K562 (cell line): Measurements from ENCODE around the gene TBX10. TPM values are rescaled to one million over a fixed set of nuclear protein-coding genes. Genes with fewer than 3 reads are reported as not detected.

Experiments used
- ATAC-seq: fragments of 200-7000 bp; cut with Tn5 transposase; 3 replicates; pipeline ENCODE4 v1.9.1; 2020; ENCODE audit warnings: moderate library complexity
- BruUV-seq: library from RNA; stranded (reverse); fragments of 400-500 nt; replicated peaks from 2 replicates; lab custom pipeline; 2021; lab: Mats Ljungman, UMichigan
- CTCF ChIA-PET: fragments of 300-600 bp; formaldehyde crosslinking; extraction: SDS; loops from one replicate; lab custom pipeline; 2021; ENCODE audit warnings: low intra/inter-chr PET ratio; lab: Yijun Ruan, JAX
- POLR2A ChIA-PET: fragments of 300-600, 350-650 bp; sonication (Branson Sonifier 250); formaldehyde crosslinking; extraction: SDS; loops from one replicate; lab custom pipeline; 2021; ENCODE audit warnings: antibody characterized with exemption, inconsistent platforms; lab: Yijun Ruan, JAX
- DNase-seq, 4 experiments: peaks; one replicate each; pipeline versions ENCODE4 v3.0.0 to v3.0.0-alpha.2; 2011 to 2018; ENCODE audit warnings: low spot score in 3 of 4, mixed read lengths in 3 of 4; ENCODE audit errors: extremely low read depth in 1 of 4
- FAIRE-seq: peaks from 2 replicates; lab custom pipeline; 2011; peaks lifted over from hg19 to GRCh38; lab: Jason Lieb, UNC
- H2AFZ ChIP-seq: 2 replicates; pipeline ENCODE4 v1.6.0; 2011; ENCODE audit warnings: low read depth, low read length, control low read depth, inconsistent platforms
- H3K27ac ChIP-seq: fragments of 200-600 bp; 3 replicates; pipeline ENCODE4 v1.8.0; 2011; ENCODE audit warnings: low read depth, mild to moderate bottlenecking, control low read depth, inconsistent platforms, low read length, moderate library complexity, mixed read lengths; ENCODE audit errors: extremely low read depth
- H3K27me3 ChIP-seq, 2 experiments: fragments of 300-600 bp in 1 of 2; 2 replicates in 1 of 2; 3 replicates in 1 of 2; pipeline versions ENCODE4 v1.6.0 to v1.8.0; 2011; ENCODE audit warnings: inconsistent platforms in 2 of 2, low read length in 2 of 2, mild to moderate bottlenecking in 1 of 2, mixed read lengths in 1 of 2, moderate library complexity in 1 of 2; ENCODE audit not compliant: control insufficient read depth in 2 of 2, insufficient read depth in 2 of 2
- H3K36me3 ChIP-seq: fragments of 300-600 bp; 3 replicates; pipeline ENCODE4 v1.8.0; 2011; ENCODE audit warnings: mild to moderate bottlenecking, low read length, inconsistent platforms; ENCODE audit not compliant: control insufficient read depth, insufficient read depth
- H3K4me1 ChIP-seq, 2 experiments: fragments of 200-600 bp in 1 of 2; replicated peaks in 1 of 2; 2 replicates in 1 of 2; 3 replicates in 1 of 2; pipeline versions ENCODE4 v1.5.1 to v1.8.0; 2011; ENCODE audit warnings: inconsistent platforms in 2 of 2, low read length in 2 of 2, mild to moderate bottlenecking in 1 of 2, mixed read lengths in 1 of 2, moderate library complexity in 1 of 2; ENCODE audit not compliant: control insufficient read depth in 2 of 2, insufficient read depth in 2 of 2
- H3K4me2 ChIP-seq: 2 replicates; pipeline ENCODE4 v1.6.1; 2011; ENCODE audit warnings: low read length, control low read depth, inconsistent platforms, mixed read lengths; ENCODE audit not compliant: insufficient read depth
- H3K4me3 ChIP-seq: fragments of 200-600 bp; sonication (generic), shearing (Covaris generic); 2 replicates; pipeline ENCODE4 v1.5.1; 2016; ENCODE audit warnings: control low read depth, inconsistent platforms
- H3K79me2 ChIP-seq: fragments of 200-600 bp; 3 replicates; pipeline ENCODE4 v1.8.0; 2011; ENCODE audit warnings: low read length, inconsistent platforms; ENCODE audit not compliant: control insufficient read depth, insufficient read depth
- H3K9ac ChIP-seq, 2 experiments: 2 replicates each; pipeline versions ENCODE4 v1.6.0 to v1.6.1; 2011; ENCODE audit warnings: low read depth in 2 of 2, low read length in 2 of 2, control low read depth in 1 of 2, inconsistent platforms in 1 of 2, mild to moderate bottlenecking in 1 of 2, mixed read lengths in 1 of 2; ENCODE audit not compliant: insufficient read depth in 1 of 2
- H3K9me1 ChIP-seq: one replicate; pipeline ENCODE4 v1.6.0; 2011; ENCODE audit warnings: inconsistent platforms, mild to moderate bottlenecking, low read length, moderate library complexity; ENCODE audit not compliant: control insufficient read depth, insufficient read depth
- H3K9me3 ChIP-seq: replicated peaks from 2 replicates; pipeline ENCODE4 v1.5.1; 2011; ENCODE audit warnings: low read depth, low read length, inconsistent platforms; ENCODE audit not compliant: control insufficient read depth, insufficient read depth
- H4K20me1 ChIP-seq: replicated peaks from 2 replicates; pipeline ENCODE4 v1.6.1; 2011; ENCODE audit warnings: low read length, inconsistent platforms, mixed read lengths; ENCODE audit not compliant: control insufficient read depth, insufficient read depth
- L3MBTL2 ChIP-seq: fragments of 450-650 bp; IDR thresholded peaks from 2 replicates; pipeline ENCODE4 v1.6.1; 2016; ENCODE audit warnings: mild to moderate bottlenecking, moderate library complexity
- LCOR ChIP-seq: sonication (generic); formaldehyde crosslinking; IDR thresholded peaks from 2 replicates; pipeline ENCODE4 v1.8.0; 2022; ENCODE audit warnings: mild to moderate bottlenecking, missing genetic modification reagents
- NONO ChIP-seq, 2 experiments: fragments of 200-400 bp in 1 of 2; fragments of 450-650 bp in 1 of 2; formaldehyde crosslinking in 1 of 2; IDR thresholded peaks; 2 replicates each; pipeline ENCODE4 v1.6.1; 2017; ENCODE audit warnings: low read depth in 2 of 2, mild to moderate bottlenecking in 2 of 2, moderate library complexity in 2 of 2, low read length in 1 of 2
- PHB ChIP-seq: fragments of 250-450 bp; sonication (Bioruptor Pico); IDR thresholded peaks from 2 replicates; pipeline ENCODE4 v1.5.0; 2021
- TAF1 ChIP-seq: IDR thresholded peaks from 2 replicates; pipeline ENCODE4 v1.6.1; 2011; ENCODE audit warnings: mild to moderate bottlenecking, low read length, moderate library complexity; ENCODE audit not compliant: insufficient read depth, control insufficient read depth, severe bottlenecking; ENCODE audit errors: extremely low read depth
- TFAP4 ChIP-seq: sonication (generic); formaldehyde crosslinking; IDR thresholded peaks from 2 replicates; pipeline ENCODE4 v1.8.0; 2022; ENCODE audit warnings: missing genetic modification reagents, mild to moderate bottlenecking, moderate library complexity, borderline replicate concordance
- ZBTB1 ChIP-seq: sonication (generic); formaldehyde crosslinking; IDR thresholded peaks from 2 replicates; pipeline ENCODE4 v1.8.1; 2023; ENCODE audit warnings: missing genetic modification reagents, low read depth, mild to moderate bottlenecking, borderline replicate concordance
- ZBTB7A ChIP-seq: IDR thresholded peaks from 2 replicates; pipeline ENCODE4 v1.6.1; 2011; ENCODE audit warnings: low read depth, mild to moderate bottlenecking, low read length, moderate library complexity, borderline replicate concordance; ENCODE audit not compliant: control insufficient read depth
- WGBS: fragments of 100-300 bp; shearing (Covaris generic); methylation state at CpG from one replicate; pipeline ENCODE4 v1.1.6; 2016; ENCODE audit warnings: low coverage, mixed read lengths; ENCODE audit not compliant: insufficient coverage; ENCODE audit errors: missing lambda C conversion rate; 5-methylcytosine and 5-hydroxymethylcytosine counted together
- in situ Hi-C: fragments of 300-500 bp; cut with MboI; formaldehyde crosslinking; loops from 4 replicates; pipeline ENCODE4 v1.15.0; 2018; ENCODE audit warnings: inconsistent platforms, mixed read lengths
- intact Hi-C: fragments of 100-400 bp; cut with micrococcal nuclease; formaldehyde crosslinking; loops from 2 replicates; pipeline ENCODE4 v1.14.2; 2022
- polyA plus RNA-seq, 8 experiments: library from polyadenylated mRNA; depleted of rRNA in 4 of 8; stranded (reverse) in 5 of 8; unstranded in 3 of 8; fragments of >200 nt; fragmentation: Nextera tagmentation in 2 of 8; fragmentation: Illumina TruSeq in 1 of 8; extraction: Ambion mirVana in 2 of 8; extraction: Trizol in 1 of 8; gene quantifications; 2 replicates each; pipeline versions ENCODE4 v1.2.1 to v1.2.3, GENCODE V29; 2011 to 2014; ENCODE audit warnings: inconsistent platforms in 1 of 8, missing spikeins in 1 of 8
- total RNA-seq, 7 experiments: library from RNA; depleted of rRNA in 6 of 7; stranded (reverse); fragments of >200 nt in 6 of 7; fragmentation: Illumina TruSeq in 2 of 7; extraction: Trizol in 2 of 7; gene quantifications; 2 replicates each; pipeline versions ENCODE4 v1.2.1 to v1.2.3, GENCODE V29; 2011 to 2021; ENCODE audit warnings: low replicate concordance in 1 of 7
- TF ChIP-seq, protein P1 (sequence below): fragments of 200-800 bp; sonication (Bioruptor generic); IDR thresholded peaks from 2 replicates; pipeline ENCODE4 v1.6.1; 2017; ENCODE audit warnings: missing genetic modification characterization, missing compliant biosample characterization
- TF ChIP-seq, protein P2 (sequence below): sonication (generic); formaldehyde crosslinking; IDR thresholded peaks from 2 replicates; pipeline ENCODE4 v1.8.1; 2023; ENCODE audit warnings: mild to moderate bottlenecking, missing genetic modification reagents, moderate library complexity

The TBX10 gene
- total and polyA plus RNA-seq, 9 of the 15 experiments (the other 6 are each of a cell fraction or from before 2014, with no cell fraction given), result not detected

DNA sequence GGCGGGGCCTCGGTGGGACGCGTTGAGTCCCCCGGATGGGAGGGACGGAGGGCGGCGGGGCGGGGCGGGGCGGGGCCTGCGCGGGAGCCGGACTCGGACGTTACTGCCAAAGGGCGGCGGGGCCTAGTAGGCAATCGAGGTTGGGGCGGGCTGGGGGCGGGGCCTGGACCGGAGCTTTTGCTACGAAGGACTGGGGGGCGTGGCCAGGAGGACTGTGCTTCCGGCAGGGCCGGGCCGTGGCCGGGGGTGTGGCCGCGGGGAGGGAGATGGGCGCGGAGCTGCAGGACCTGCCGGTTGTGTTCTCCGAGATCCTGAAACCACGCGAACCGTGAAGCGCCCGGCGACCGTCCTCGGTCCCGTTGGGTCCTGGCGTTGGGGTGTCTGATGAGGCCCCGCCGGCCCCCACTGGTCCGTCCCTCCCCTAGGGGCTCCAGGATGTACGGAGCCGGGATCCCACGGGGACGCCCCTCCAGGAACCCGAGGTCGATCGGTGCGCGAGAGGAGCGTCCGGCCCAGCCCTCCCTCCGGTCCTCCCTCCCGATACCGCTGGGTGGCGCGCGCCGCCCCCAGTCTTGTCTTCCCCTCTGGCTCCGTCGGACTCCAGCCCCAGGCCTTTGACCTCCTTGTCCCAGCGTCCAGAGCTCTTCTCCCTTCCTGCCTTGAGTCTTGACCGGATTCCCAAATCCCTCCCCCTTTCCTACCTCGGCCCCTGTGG, 9.2 kb downstream of the TBX10 start:
- in situ Hi-C loops, result no loop called here
- BruUV-seq, result no TSS peak
- peaks cover 10 to 72% of the 10 kb centered on the region in 2 experiments for H3K4me1 ChIP-seq
- peak overlapping the region; percentile 98 for H2AFZ ChIP-seq
- intact Hi-C loops, result loop anchor here (5.0 kb wide), 1 partner anchor 67 kb away; no protein-coding TSS in a partner anchor
- H3K27ac ChIP-seq, result peak overlapping the region; percentile 80
- no peaks in the 10 kb centered on the region for H3K9me3 ChIP-seq
- H3K4me3 ChIP-seq, result peak overlapping the region; percentile 71
- ATAC-seq (peak; percentile 87), DNase-seq (peak; percentile 96 to 98 (median 98)), FAIRE-seq (peak; percentile 88)
- CTCF ChIA-PET, result interaction anchor here (0.5 to 1.2 kb wide), 5 partner anchors 13 to 71 kb away, joined by 3 read pairs; no protein-coding TSS in a partner anchor
- H4K20me1 ChIP-seq, result no peaks in the 10 kb centered on the region
- no peaks in the 10 kb centered on the region for H3K79me2 ChIP-seq
- no peaks in the 10 kb centered on the region for H3K27me3 ChIP-seq
- H3K4me2 ChIP-seq, result peak overlapping the region; percentile 93
- peak overlapping the region; percentile 63 to 93 for H3K9ac ChIP-seq
- H3K9me1 ChIP-seq, result no peaks in the 10 kb centered on the region
- WGBS, result under 1% methylated on average over 25 of the region's 70 CpGs
- POLR2A ChIA-PET, result interaction anchor here (0.6 to 5.2 kb wide), 11 partner anchors 13 to 153 kb away, joined by 3 to 36 read pairs (median 5); partner anchors contain the start of gene AIP
- H3K36me3 ChIP-seq, result peaks cover 15% of the 10 kb centered on the region; the same call in 1 of the 3 replicates
- TF ChIP-seq TFAP4 (CRISPR knock-in tag), result peak; percentile 79
- peak; percentile 77; the same call in 1 of the 2 replicates for TF ChIP-seq ZBTB7A
- TF ChIP-seq NONO (IDR thresholded peaks at IDR 0.05; ENCODE audit: low read depth in 2 of 2, low read length in 1 of 2), result peak in 1 of 2 experiments; percentile 86; a peak in 2 of 4 replicates
- 0 out of 2 replicates have a peak, but pooled peaks have one; percentile 61 for TF ChIP-seq L3MBTL2
- TF ChIP-seq LCOR, result peak; percentile 85
- 0 out of 2 replicates have a peak, but pooled peaks have one; percentile 40 for TF ChIP-seq PHB (CRISPR knock-in tag)
- TF ChIP-seq, protein P1, sequence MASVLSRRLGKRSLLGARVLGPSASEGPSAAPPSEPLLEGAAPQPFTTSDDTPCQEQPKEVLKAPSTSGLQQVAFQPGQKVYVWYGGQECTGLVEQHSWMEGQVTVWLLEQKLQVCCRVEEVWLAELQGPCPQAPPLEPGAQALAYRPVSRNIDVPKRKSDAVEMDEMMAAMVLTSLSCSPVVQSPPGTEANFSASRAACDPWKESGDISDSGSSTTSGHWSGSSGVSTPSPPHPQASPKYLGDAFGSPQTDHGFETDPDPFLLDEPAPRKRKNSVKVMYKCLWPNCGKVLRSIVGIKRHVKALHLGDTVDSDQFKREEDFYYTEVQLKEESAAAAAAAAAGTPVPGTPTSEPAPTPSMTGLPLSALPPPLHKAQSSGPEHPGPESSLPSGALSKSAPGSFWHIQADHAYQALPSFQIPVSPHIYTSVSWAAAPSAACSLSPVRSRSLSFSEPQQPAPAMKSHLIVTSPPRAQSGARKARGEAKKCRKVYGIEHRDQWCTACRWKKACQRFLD (CRISPR knock-in tag), result 0 out of 2 replicates have a peak, but pooled peaks have one; percentile 12
- peak; percentile 20 for TF ChIP-seq TAF1
- TF ChIP-seq, protein P2, sequence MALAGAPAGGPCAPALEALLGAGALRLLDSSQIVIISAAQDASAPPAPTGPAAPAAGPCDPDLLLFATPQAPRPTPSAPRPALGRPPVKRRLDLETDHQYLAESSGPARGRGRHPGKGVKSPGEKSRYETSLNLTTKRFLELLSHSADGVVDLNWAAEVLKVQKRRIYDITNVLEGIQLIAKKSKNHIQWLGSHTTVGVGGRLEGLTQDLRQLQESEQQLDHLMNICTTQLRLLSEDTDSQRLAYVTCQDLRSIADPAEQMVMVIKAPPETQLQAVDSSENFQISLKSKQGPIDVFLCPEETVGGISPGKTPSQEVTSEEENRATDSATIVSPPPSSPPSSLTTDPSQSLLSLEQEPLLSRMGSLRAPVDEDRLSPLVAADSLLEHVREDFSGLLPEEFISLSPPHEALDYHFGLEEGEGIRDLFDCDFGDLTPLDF (CRISPR knock-in tag), result 0 out of 2 replicates have a peak, but pooled peaks have one; percentile 47
- TF ChIP-seq ZBTB1 (CRISPR knock-in tag), result 0 out of 2 replicates have a peak, but pooled peaks have one; percentile 21
